ENCODE measurements around the gene SPSB4. TPM values are rescaled to one million over a fixed set of nuclear protein-coding genes. Genes with fewer than 3 reads are reported as not detected.
"Not testable (repeated sequence)": the region's sequence is repeated elsewhere in the genome, so short reads cannot be mapped to it uniquely, and the experiment has no call there.

The SPSB4 gene
- total RNA-seq, 1 donor from 2014 or later: not detected

DNA sequence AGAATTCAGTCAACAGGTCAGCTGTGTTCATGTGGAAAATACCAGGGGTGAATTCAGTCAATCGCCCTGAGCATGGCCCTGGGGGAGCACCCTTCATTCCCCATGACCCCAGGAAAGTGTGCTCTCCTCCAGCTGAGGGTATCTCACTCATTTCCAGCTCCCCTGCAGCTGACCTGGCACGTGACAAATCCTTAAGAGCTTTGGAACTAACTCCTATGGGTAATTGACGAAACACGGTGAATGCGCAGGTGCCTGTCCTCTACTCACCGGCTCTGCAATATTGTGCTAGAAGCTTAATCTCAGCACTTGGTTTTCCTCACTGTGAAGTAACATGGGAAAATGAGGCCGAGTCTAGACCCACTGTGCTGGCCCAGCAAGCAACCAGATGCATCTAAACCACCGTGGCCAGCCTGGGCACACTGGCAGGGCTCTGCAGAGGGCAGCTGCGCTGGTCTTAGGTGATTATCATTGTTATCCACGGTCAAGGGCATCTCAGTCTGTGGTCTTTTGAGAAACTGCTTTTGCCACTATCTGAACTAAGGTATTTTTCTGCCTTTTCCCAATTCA, 63.1 kb downstream of the SPSB4 start:
- DNase-seq (ENCODE audit: low read depth, low spot score): no peak

DNA sequence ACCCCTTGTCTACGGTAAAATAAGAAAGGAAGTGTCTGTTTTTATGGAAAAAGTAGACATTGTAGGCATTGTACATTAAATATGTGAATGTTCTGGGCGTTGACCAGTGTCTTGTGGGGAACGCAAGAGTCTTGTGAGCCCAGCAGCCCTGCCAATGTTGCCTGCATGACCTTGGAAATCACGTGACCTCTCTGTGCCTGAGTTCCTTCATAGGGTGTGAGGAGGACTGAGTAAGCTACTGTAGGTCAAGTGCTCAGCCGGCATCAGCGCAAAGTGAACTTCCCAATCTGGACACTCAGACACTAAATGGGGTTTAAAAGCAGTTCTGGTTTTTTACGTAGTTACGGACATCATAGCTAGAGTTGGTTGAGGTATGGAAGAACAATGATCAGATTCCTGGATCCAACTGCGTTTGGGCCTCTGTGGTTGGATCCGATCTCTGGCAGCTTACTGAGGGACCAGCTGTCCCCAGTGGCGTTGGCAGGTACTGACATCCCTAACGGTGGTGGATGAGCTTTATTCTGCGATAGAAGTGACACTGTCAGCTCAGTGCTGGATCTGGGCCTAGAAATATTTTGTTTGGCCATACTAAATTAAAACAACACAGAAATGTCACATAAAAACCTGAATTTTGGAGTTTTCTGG, 63.8 kb downstream of the SPSB4 start:
- DNase-seq (ENCODE audit: low read depth, low spot score): no peak

DNA sequence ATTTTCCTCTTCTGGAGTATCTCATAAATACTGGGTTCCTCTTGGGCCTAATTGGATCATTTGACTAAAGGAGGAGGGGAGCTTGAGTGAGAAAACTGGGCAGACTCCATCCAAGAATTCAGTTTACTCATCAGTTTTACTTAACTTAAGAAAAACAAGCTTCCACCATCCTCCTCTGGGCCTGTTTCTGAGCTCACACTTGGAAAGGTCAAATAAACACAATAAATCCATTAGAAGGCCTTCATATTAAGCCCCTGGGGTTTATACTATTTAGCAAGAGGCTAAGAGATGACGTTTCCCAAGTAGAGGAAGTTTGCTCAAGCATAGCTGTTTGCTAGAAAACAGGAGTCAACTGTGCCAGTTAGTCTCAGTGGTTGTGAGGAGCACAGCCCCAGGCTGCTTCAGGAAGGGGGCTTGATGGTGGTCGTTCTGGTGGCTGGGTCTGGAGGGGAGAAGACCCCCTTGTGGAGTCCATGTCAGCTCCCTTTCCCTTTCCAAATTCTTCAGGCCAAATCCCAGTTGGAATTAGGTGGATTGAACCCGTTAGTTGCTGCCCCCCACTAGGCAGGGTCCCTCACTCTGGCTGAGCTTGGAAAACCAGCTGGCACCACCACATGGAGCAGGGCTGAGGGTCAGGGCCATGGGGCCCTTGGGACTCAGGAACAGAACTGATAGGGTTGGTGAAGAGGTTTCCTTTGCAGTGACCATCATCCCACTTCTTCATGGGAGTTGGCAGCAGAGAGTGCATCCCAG, 64.8 kb downstream of the SPSB4 start:
- no peak for DNase-seq (ENCODE audit: low read depth, low spot score)

DNA sequence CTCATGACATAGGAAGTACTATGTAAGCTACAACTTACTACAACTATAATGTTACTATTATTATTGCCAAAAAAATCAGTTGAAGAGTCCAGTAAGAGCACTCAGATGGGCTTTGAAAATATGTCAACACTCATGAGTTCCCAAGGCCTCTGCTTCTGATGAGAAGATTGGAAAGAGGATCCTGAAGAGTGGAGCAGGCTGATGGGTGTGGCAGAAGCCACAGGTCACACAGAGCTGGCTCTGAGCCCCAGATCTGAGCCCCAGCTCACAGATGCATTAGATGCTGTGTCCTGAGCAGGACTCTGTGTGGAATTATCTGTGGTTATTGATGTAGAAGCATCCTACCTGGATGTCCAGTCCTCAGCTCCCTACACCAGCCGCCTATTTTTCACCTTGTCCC, 65.6 kb downstream of the SPSB4 start:
- DNase-seq (ENCODE audit: low read depth, low spot score): no peak

DNA sequence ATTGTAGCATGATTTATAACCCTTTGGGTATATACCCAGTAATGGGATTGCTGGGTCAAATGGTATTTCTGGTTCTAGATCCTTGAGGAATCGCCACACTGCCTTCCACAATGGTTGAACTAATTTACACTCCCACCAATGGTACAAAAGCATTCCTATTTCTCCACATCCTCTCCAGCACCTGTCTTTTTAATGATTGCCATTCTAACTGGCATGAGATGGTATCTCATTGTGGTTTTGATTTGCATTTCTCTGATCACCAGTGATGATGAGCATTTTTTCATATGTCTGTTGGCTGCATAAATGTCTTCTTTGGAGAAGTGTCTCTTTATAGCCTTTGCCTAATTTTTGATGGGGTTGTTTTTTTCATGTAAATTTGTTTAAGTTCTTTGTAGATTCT, 66.8 kb downstream of the SPSB4 start:
- DNase-seq (ENCODE audit: low read depth, low spot score): not testable (repeated sequence)

DNA sequence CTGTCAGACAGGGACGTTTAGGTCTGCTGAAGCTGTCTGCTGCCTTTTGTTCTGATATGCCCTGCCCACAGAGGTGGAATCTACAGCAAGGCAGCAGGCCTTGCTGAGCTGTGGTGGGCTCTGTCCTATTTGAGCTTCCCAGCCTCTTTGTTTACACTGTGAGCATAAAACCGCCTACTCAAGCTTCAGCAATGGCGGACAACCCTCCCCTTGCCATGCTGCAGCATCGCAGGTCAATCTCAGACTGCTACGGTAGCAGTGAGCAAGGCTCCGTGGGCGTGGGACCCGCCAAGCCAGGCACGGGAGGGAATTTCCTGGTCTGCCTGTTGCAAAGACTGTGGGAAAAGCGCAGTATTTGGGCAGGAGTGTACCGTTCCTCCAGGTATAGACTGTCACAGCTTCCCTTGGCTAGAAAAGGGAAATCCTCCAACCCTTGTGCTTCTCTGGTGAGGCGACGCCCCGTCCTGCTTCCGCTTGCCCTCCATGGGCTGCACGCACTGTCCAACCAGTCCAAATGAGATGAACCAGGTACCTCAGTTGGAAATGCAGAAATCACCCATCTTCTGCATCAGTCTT, 71.4 kb downstream of the SPSB4 start:
- no peak for DNase-seq (ENCODE audit: low read depth, low spot score)

DNA sequence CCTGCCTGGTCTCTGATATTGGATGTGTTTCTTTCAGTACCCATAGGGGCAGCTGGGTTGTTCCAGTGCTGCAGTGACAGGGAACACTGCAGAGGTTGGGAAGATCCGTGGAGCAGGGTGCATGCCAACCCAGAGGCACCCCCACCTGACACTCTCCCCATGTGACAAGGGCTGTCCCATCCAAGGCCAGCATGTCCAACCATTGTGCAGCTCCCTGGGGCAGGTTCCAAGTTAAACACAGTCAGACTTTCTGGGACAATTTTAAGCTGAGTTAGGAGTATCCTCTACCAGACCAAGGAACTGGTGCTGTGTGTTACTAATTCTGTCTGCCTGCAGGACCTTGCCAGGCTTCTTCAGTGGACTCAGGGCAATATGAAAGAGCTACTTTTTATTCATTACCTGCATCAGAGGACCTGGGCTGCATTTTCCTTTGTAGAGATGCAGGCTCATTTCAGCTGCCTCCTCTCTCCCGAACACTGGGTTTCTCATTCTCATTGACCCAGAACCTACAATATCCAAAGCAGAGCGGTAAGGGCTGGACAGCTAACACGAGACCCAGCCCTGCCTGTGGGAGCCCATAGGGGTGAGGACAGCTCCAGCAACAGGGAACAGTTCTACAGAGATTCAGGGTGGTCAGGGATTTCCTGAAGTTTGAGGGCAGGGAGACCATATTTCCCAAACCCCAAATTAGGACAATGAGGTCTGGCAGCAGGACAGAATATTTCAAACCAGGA, 72.7 kb downstream of the SPSB4 start:
- DNase-seq (ENCODE audit: low read depth, low spot score): no peak

DNA sequence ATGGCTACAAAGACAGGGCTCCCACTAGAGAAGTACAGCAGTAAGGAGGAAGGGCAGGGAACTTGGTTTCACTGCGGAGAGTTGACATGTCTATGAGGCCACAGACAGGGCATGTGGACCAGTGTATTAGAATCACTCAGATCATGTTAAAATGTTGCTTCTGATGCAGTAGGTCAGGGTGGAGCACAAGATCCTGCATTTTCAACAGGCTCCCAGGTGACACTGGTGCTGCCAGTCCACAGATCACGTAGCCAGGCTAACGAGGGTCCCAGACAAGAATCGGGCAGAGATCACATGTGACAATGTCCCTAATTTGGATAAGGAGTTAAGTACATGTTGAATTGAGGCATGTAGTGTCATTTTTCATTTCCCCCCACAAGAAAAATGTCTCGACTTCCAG, 73.6 kb downstream of the SPSB4 start:
- DNase-seq (ENCODE audit: low read depth, low spot score): no peak

DNA sequence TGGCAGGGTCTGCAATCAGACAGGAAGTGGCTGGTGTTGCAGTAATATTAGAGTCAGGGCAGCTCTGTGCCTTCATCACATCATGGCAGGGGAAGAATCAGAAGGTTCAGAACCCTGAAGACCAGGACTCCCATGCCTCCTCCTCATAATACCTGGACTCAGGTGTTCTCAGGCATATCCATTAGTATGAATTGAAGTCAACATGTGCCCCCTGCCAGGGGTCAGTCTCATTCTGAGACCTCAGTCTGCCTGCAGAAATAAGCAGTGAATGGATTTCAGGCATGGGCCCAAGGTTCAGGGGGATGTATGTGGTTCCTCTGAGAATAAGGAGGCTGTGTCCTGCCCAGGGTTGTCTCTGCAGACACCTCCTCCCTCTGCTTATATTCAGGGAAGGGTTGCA, 74.2 kb downstream of the SPSB4 start:
- no peak for DNase-seq (ENCODE audit: low read depth, low spot score)

DNA sequence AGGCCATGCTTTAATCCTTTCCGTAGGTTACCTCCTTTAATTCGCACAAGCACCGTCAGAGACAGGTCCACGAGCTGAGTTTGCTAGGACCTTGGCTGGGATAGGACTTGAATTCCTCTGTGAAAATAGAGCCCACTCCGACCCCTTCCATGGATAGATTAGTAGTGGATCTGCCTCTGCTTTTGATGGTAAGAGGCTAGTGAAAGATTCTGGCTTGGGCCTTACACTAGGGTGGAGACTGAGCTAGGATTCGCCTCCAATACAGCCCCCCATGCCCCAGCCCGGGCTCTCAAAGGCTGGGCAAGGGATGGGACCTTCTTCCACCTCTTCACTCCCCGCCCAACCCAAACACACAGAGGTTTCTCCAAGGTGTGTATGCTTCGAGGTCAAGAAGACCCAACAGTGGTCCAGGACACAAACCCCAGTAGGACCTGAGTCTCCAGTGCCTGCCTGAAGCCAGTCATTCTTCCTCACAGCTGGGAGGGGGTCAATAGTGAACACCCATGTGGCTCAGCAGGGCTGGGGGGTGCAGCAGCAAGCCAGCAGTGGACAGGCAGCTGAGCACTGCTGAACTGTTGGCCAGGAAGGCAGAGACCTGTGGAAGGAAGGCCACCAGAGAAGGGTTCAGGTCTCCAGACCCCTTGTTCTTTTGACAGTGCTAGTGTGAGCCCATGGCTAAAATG, 75.7 kb downstream of the SPSB4 start:
- no peak for DNase-seq (ENCODE audit: low read depth, low spot score)

DNA sequence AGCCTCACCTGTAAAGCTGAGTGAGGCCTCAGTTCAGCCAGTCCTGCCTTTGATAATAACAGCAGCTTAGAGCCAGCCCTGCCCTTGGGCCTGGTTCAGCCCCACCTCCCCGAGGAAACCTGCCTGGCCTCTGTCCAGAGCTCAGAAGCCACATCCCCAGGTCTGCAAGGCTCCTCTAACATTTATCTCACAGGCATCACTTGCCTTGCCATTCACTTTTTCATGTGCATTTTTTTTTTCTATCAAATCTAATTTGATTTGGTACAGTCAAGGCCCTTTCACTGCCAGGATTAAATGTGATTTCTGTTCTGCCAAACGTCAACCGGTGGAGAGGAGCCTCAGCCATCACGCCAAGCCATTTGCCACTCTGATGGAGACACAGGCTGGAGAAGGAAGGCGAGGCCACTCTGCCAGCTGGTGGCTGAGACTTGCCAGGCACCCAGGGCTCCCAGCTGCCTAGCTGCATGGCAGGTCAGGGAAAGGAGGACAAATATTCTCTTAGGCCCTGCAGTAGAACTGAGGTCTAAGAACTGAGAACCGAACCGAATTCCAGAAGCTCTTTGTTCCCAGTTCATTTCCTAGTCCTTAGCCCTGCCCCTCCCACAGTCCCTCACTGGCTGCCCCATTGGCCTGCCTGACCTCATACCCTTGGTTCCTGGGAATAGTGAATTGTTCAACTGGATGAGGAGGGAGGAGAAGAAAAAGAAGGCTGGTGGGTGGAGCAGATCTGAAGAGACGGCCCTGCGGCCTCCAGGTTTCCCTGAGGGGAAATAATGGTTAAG, 76.4 kb downstream of the SPSB4 start:
- DNase-seq (ENCODE audit: low read depth, low spot score): no peak

DNA sequence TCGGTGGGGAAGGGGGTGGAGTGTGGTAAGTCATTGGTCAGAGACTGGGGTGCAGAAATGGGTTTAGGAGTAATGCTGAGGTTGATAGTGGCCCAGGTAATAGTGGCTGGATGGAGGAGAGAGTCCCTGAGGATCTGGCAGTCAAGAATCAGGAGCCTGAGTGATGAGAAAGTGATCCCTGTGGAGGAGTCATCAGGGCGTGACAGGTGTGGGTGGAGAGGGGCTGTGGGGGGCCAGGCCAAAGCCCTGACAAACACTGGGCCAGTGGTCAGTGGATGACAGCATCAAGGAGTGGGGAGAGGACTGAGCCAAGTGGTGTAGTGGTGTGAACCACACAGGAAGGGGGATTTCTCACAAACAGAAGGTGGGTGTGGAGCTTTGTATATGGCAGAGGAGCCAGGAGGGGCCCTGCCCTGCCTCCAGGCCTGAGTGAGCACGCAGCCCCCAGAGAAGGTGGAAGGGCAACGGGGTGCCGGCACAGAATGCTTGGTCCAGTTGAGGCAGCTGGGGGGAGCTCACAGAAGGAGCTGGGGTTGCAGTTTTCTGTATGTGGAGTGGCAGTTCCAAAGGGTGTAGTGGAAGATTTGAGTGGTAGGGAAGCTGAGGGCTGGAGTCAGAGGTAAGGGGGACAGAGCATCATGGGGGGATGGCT, 77.1 kb downstream of the SPSB4 start:
- no peak for DNase-seq (ENCODE audit: low read depth, low spot score)

DNA sequence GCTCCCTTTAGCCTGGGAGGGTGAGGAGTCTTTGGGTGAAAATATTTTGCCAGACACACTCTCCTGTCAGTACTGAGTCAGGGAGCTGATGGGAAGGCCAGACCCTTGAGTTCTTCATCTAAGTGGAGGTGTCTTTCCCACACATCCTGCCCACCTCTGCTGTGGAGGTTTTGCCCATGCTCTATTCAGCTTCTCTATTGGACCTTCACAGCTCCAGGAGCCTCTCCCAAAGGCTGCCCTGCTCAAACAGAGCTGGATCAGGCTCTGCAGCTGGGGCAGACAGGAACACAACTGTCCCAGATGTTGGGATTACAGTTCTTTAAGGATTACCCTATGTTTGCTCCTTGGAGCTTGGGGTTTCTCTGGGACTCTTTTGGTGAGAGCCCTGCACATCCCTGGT, 77.9 kb downstream of the SPSB4 start:
- DNase-seq (ENCODE audit: low read depth, low spot score): no peak

DNA sequence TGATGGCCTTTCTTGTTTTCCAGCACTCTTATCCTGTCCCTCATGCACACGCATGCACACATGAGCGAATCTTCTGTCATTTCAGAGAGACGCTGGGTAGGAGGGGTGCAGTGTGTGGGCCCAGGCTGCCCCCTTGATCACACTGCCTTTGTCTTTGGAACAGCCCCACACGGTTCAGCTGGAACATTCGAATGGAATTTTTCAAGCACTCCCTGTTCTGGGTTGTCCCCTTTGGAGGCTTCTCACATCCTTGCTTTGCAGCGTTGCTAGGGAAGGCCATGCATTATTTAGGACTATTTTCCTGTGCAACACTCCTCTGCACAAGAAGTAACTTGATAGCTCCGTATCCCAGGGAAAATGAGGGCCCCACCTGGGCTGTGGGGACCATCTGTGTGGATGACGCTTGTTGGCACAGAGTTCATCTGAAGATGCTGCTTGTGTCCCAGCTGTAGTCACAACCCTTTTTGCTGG, 78.4 kb downstream of the SPSB4 start:
- no peak for DNase-seq (ENCODE audit: low read depth, low spot score)

DNA sequence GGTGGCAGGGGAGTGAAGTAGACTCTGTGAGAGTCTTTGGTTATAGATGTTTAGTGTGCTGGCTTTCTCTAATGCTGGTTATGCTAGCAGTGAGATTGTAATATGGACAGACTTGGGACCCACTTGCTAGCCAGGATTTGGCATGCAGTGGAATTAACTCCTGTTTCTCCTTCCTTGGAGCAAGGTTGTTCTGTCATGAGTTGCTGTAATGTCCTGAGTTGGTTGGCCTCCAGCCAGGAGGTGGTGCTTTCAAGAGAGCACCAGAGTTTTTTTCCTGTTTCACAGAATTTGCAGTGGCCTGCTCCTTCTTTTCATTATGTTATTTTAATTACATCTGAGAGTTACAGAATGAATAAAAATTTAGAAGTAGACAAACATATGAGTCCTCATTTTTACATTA, 92.4 kb downstream of the SPSB4 start:
- no peak for DNase-seq (ENCODE audit: low read depth, low spot score)

DNA sequence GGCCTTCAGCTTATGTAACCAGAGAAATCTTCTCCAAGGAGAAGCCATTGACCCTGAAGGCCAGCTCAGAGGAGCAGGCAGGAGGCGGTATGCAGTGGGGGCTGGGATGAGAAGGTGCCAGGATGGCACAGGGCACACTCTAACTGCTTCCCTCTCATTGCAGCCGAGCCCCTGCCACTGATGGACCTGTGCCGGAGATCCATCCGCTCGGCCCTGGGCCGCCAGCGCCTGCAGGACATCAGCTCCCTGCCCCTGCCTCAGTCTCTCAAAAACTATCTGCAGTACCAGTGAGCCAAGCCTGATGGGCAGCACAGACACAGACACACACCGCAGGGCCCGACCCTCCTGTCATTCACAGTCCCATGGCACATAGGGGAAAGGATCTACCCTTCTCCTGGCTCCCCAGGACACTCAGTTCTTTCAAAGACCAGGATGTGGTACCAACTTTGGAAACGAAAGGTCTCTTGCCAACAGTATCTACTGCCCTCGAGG, 95.9 kb downstream of the SPSB4 start:
- no peak for DNase-seq (ENCODE audit: low read depth, low spot score)

DNA sequence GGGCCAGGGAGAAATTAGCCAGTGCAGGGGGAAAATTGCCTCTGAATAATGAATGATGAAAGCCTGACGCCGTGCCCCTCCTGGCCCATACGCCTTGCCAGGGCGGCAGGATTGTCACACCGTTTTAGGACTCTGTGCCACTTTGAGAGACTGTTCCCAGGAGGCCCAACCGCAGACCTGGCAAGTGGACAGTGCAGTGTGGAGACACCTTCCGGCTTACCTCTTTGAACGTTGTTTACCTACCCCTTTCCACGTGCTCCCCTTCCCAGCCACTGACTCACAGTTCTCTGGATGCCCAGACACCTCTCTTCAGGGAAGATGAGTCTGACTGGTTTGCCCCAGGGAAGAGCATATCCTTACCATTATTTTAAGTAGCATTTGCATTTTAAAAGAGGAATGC, 96.5 kb downstream of the SPSB4 start:
- DNase-seq (ENCODE audit: low read depth, low spot score): no peak

DNA sequence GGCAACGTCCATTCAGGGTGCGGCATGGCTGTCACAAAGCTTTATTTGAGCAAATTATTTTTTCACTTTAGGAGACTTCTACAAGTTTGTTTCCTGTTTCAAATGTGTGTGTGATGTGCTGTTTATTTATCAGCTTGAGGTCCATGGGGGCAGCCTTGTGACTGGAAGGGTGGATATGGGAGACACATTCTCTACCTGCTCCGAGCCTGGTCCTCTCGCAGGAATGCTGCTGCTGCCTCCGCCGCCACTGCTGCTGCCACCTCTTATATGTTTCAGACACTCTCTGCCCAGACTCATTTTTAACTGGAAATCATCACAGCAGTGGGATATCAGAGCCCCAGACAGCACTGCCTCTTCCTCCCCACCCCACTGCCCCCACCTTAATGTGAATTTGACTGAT, 97.0 kb downstream of the SPSB4 start:
- DNase-seq (ENCODE audit: low read depth, low spot score): no peak

DNA sequence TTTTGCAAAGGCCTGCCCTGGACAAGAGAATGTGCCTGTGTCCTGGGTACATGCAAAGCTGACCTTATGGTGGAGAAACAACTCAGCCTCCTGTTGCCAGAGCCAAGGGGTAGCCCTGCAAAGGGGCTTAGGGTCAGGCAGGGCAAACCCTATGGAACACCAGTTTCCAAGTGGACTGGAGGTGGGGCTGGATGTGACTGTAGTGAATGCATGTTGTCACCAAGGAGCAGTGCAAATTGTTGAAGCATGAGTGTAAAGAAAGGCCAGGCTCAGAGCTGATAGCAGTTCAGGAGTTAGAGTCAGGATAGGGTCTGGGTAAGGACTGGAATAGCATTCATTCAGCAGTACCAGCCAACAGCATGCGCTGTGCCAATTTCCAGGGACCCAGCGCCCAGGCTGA, 97.6 kb downstream of the SPSB4 start:
- no peak for DNase-seq (ENCODE audit: low read depth, low spot score)

Data from pulmonary artery endothelial cell (primary cell).